Liver (tissue), 9 donors: ENCODE measurements around the gene ABCA9. TPM values are rescaled to one million over a fixed set of nuclear protein-coding genes. Genes with fewer than 3 reads are reported as not detected.

Experiments used
- DNase-seq: peaks from one replicate; pipeline ENCODE4 v3.0.0-alpha.2; 2017; ENCODE audit warnings: low spot score
- H3K27ac ChIP-seq, 2 donors: one replicate each; pipeline ENCODE4 v1.7.0; 2013; ENCODE audit warnings: inconsistent platforms in 2 of 2, low read length in 2 of 2, control low read depth in 1 of 2, low read depth in 1 of 2, mild to moderate bottlenecking in 1 of 2
- H3K27me3 ChIP-seq, 4 donors: one replicate each; pipeline versions ENCODE4 v1.6.1 to v1.7.0; 2013; ENCODE audit warnings: low read length in 3 of 4, inconsistent platforms in 1 of 4, mild to moderate bottlenecking in 1 of 4, moderate library complexity in 1 of 4; ENCODE audit not compliant: control insufficient read depth in 4 of 4, insufficient read depth in 4 of 4
- H3K36me3 ChIP-seq, 4 donors: one replicate each; pipeline versions ENCODE4 v1.6.1 to v1.7.0; 2013; ENCODE audit warnings: low read length in 3 of 4, mild to moderate bottlenecking in 3 of 4, low read depth in 1 of 4, moderate library complexity in 1 of 4; ENCODE audit not compliant: control insufficient read depth in 4 of 4, insufficient read depth in 3 of 4
- H3K4me1 ChIP-seq, 4 donors: one replicate each; pipeline versions ENCODE4 v1.6.1 to v1.7.0; 2013; ENCODE audit warnings: low read length in 3 of 4, mild to moderate bottlenecking in 3 of 4, moderate library complexity in 1 of 4; ENCODE audit not compliant: control insufficient read depth in 4 of 4, insufficient read depth in 4 of 4
- H3K4me3 ChIP-seq, 3 donors: one replicate each; pipeline versions ENCODE4 v1.6.1 to v1.7.0; 2013; ENCODE audit warnings: low read length in 3 of 3, control low read depth in 1 of 3, low read depth in 1 of 3, mild to moderate bottlenecking in 1 of 3
- H3K9ac ChIP-seq, 2 donors: one replicate each; pipeline ENCODE4 v1.7.0; 2013; ENCODE audit warnings: low read length in 2 of 2, mild to moderate bottlenecking in 2 of 2, moderate library complexity in 2 of 2, control low read depth in 1 of 2, low read depth in 1 of 2
- H3K9me3 ChIP-seq, 4 donors: one replicate each; pipeline versions ENCODE4 v1.6.1 to v1.7.0; 2013; ENCODE audit warnings: low read length in 3 of 4; ENCODE audit not compliant: control insufficient read depth in 4 of 4
- ATF3 ChIP-seq: IDR thresholded peaks from 2 replicates; pipeline ENCODE4 v1.6.1; 2016; ENCODE audit warnings: antibody characterized with exemption
- CTCF ChIP-seq: fragments of 150-350 bp; IDR thresholded peaks from 2 replicates; pipeline ENCODE4 v1.5.1; 2017; ENCODE audit warnings: improper control_type of control experiment, low read depth, low read length; ENCODE audit not compliant: missing input control
- EGR1 ChIP-seq, 2 donors: IDR thresholded peaks; 2 replicates each; pipeline ENCODE4 v1.6.1; 2016 to 2018; ENCODE audit warnings: antibody characterized with exemption in 2 of 2, low read depth in 2 of 2
- FOXA1 ChIP-seq: IDR thresholded peaks from 2 replicates; pipeline ENCODE4 v1.6.1; 2016; ENCODE audit warnings: antibody characterized with exemption
- FOXA2 ChIP-seq: IDR thresholded peaks from 2 replicates; pipeline ENCODE4 v1.6.1; 2016; ENCODE audit warnings: antibody characterized with exemption
- GABPA ChIP-seq, 2 donors: IDR thresholded peaks in 1 of 2; conservative IDR thresholded peaks in 1 of 2; 2 replicates each; pipeline ENCODE4 v1.6.1; 2016; ENCODE audit warnings: antibody characterized with exemption in 2 of 2, mild to moderate bottlenecking in 1 of 2, moderate library complexity in 1 of 2
- HNF4A ChIP-seq, 2 donors: conservative IDR thresholded peaks; 2 replicates each; pipeline ENCODE4 v1.6.1; 2016; ENCODE audit warnings: antibody characterized with exemption in 2 of 2, mild to moderate bottlenecking in 2 of 2
- HNF4G ChIP-seq: IDR thresholded peaks from 2 replicates; pipeline ENCODE4 v1.6.1; 2016; ENCODE audit warnings: antibody characterized with exemption
- JUND ChIP-seq, 2 donors: IDR thresholded peaks; 2 replicates each; pipeline ENCODE4 v1.6.1; 2016; ENCODE audit warnings: antibody characterized with exemption in 2 of 2
- MAX ChIP-seq: IDR thresholded peaks from 2 replicates; pipeline ENCODE4 v1.6.1; 2016; ENCODE audit warnings: antibody characterized with exemption
- RAD21 ChIP-seq, 2 donors: IDR thresholded peaks; 2 replicates each; pipeline ENCODE4 v1.6.1; 2016; ENCODE audit warnings: antibody characterized with exemption in 2 of 2, mild to moderate bottlenecking in 2 of 2
- REST ChIP-seq: IDR thresholded peaks from 2 replicates; pipeline ENCODE4 v1.6.1; 2016; ENCODE audit warnings: antibody characterized with exemption, mild to moderate bottlenecking
- RXRA ChIP-seq, 2 donors: IDR thresholded peaks; 2 replicates each; pipeline ENCODE4 v1.6.1; 2017 to 2018; ENCODE audit warnings: antibody characterized with exemption in 2 of 2, mild to moderate bottlenecking in 1 of 2
- SP1 ChIP-seq: IDR thresholded peaks from 2 replicates; pipeline ENCODE4 v1.6.1; 2018; ENCODE audit warnings: antibody characterized with exemption, mild to moderate bottlenecking
- TAF1 ChIP-seq: conservative IDR thresholded peaks from 2 replicates; pipeline ENCODE4 v1.6.1; 2016; ENCODE audit warnings: antibody characterized with exemption, mild to moderate bottlenecking
- YY1 ChIP-seq: IDR thresholded peaks from 2 replicates; pipeline ENCODE4 v1.6.1; 2016; ENCODE audit warnings: antibody characterized with exemption, mild to moderate bottlenecking
- ZBTB33 ChIP-seq: IDR thresholded peaks from 2 replicates; pipeline ENCODE4 v1.6.1; 2016; ENCODE audit warnings: antibody characterized with exemption
- WGBS: extraction: QIAGEN DNeasy Blood & Tissue Kit; methylation state at CpG from one replicate; pipeline ENCODE4 v1.1.7; 2013; 5-methylcytosine and 5-hydroxymethylcytosine counted together
- polyA plus RNA-seq, 2 donors: library from polyadenylated mRNA; stranded (reverse) in 1 of 2; unstranded in 1 of 2; fragments of 200-250 nt in 1 of 2; fragments of >200 nt in 1 of 2; fragmentation: Nextera tagmentation in 1 of 2; extraction: Ambion mirVana in 1 of 2; gene quantifications; one replicate each; pipeline versions ENCODE4 v1.2.1 to v1.2.3, GENCODE V29; 2013 to 2015
- total RNA-seq, 2 donors: library from RNA; depleted of rRNA; stranded (reverse); fragments of >200 nt; gene quantifications; one replicate each; pipeline ENCODE4 v1.2.3, GENCODE V29; 2014
- donor health status: healthy.
- donor health status: healthy.
- donor health status: healthy.
- donor health status: healthy.
- donor health status: healthy.

Gene ABCA9
- total and polyA plus RNA-seq, 4 donors, result 1.4 to 18.9 (median 5.9) TPM

- no peaks in the 10 kb centered on the region for H3K9me3 ChIP-seq
- no peaks in the 10 kb centered on the region for H3K4me1 ChIP-seq
- no peak overlapping the region for H3K9ac ChIP-seq
- no peak for TF ChIP-seq JUND (IDR thresholded peaks at IDR 0.05)
- TF ChIP-seq HNF4G, result no peak
- TF ChIP-seq REST, result no peak
- no peak for TF ChIP-seq ZBTB33
- no peak for TF ChIP-seq RXRA (IDR thresholded peaks at IDR 0.05)
- no peak for TF ChIP-seq FOXA2
- TF ChIP-seq ATF3, result no peak
- no peak for TF ChIP-seq MAX
- no peak for TF ChIP-seq SP1
- no peak for TF ChIP-seq GABPA (IDR thresholded peaks at IDR 0.05 in 1 of 2, conservative IDR thresholded peaks at IDR 0.05 in 1 of 2)
- no peak for TF ChIP-seq EGR1 (IDR thresholded peaks at IDR 0.05; ENCODE audit: low read depth in 2 of 2)
- no peak for TF ChIP-seq HNF4A (conservative IDR thresholded peaks at IDR 0.05)
- no peak for TF ChIP-seq CTCF
- no peak for TF ChIP-seq FOXA1
- no peak for TF ChIP-seq YY1
- no peak for TF ChIP-seq RAD21 (IDR thresholded peaks at IDR 0.05)
- DNase-seq, result no peak
- H3K36me3 ChIP-seq, result peaks cover 0 to 21% (median 7%) of the 10 kb centered on the region in 4 donors
- H3K4me3 ChIP-seq, result no peak overlapping the region
- H3K27ac ChIP-seq, result no peak overlapping the region
- H3K27me3 ChIP-seq, result no peaks in the 10 kb centered on the region
- WGBS, result 85% methylated on average over 4 of the region's 4 CpGs
Observed at GRCh38 chr17:68987966-68988365, 72.8 kb downstream of the ABCA9 start.

GRCh38 chr17:68981288-68981687 is 79.4 kb downstream of the ABCA9 start:
- Histone ChIP-seq H3K4me3 (no peak overlapping the region), H3K27ac (peak overlapping the region; percentile 3 to 10), H3K9ac (no peak overlapping the region), H3K9me3 (no peaks in the 10 kb centered on the region), H3K36me3 (peaks cover 3 to 14% (median 10%) of the 10 kb centered on the region in 4 donors), H3K27me3 (no peaks in the 10 kb centered on the region), H3K4me1 (peaks cover 0 to 7% (median 2%) of the 10 kb centered on the region in 4 donors)
- DNase-seq, result no peak
- WGBS, result 11% methylated on average over 2 of the region's 2 CpGs
- no peak for TF ChIP-seq YY1
- no peak for TF ChIP-seq EGR1 (IDR thresholded peaks at IDR 0.05; ENCODE audit: low read depth in 2 of 2)
- peak in 1 of 2 donors; percentile 33 for TF ChIP-seq HNF4A (conservative IDR thresholded peaks at IDR 0.05)
- no peak for TF ChIP-seq TAF1
- TF ChIP-seq CTCF, result no peak
- no peak for TF ChIP-seq GABPA (IDR thresholded peaks at IDR 0.05 in 1 of 2, conservative IDR thresholded peaks at IDR 0.05 in 1 of 2)
- no peak for TF ChIP-seq ZBTB33
- TF ChIP-seq SP1, result peak; percentile 25
- no peak for TF ChIP-seq HNF4G
- TF ChIP-seq FOXA1, result no peak
- TF ChIP-seq RAD21 (IDR thresholded peaks at IDR 0.05), result peak; percentile 33 to 41
- no peak for TF ChIP-seq MAX
